Left ventricle myocardium inferior (tissue), 1 donor: ENCODE results near the gene CSMD2. TPM values are rescaled to one million over a fixed set of nuclear protein-coding genes. Genes with fewer than 3 reads are reported as not detected.

Experiments
- DNase-seq: peaks from one replicate; pipeline ENCODE4 v3.0.0-alpha.2; 2020
- H3K27ac ChIP-seq: fragments of 200-600 bp; replicated peaks from 2 replicates; pipeline ENCODE4 v1.8.0; 2021
- H3K27me3 ChIP-seq: fragments of 200-600 bp; 2 replicates; pipeline ENCODE4 v1.8.0; 2021; ENCODE audit warnings: low read depth
- H3K36me3 ChIP-seq: fragments of 200-600 bp; 2 replicates; pipeline ENCODE4 v1.8.0; 2021
- H3K4me1 ChIP-seq: fragments of 200-600 bp; 2 replicates; pipeline ENCODE4 v1.8.0; 2021
- H3K4me3 ChIP-seq: fragments of 200-600 bp; 2 replicates; pipeline ENCODE4 v1.8.0; 2021; ENCODE audit warnings: mild to moderate bottlenecking, moderate library complexity
- H3K9me3 ChIP-seq: fragments of 200-600 bp; replicated peaks from 2 replicates; pipeline ENCODE4 v1.8.0; 2021
- intact Hi-C: fragments of 100-400 bp; cut with micrococcal nuclease; formaldehyde crosslinking; loops from one replicate; pipeline ENCODE4 v1.11.0; 2022
- total RNA-seq: library from RNA; stranded (reverse); fragmentation: NEBNext Ultra II Directional; extraction: Animal tissue kit (Norgen Biotek cat#: 25700); gene quantifications from one replicate; pipeline ENCODE4 v1.2.1, GENCODE V29; 2021
- TF ChIP-seq, protein P1 (sequence below): fragments of 200-600 bp; IDR thresholded peaks from 2 replicates; pipeline ENCODE4 v1.8.0; 2021; ENCODE audit warnings: antibody characterized with exemption, mild to moderate bottlenecking, borderline replicate concordance
- donor health status: DM: no; HTN: yes; CAD: no; lungs with severe emphysema.

CSMD2 gene
- total RNA-seq, 1 donor from 2014 or later = 0.14 TPM

DNA sequence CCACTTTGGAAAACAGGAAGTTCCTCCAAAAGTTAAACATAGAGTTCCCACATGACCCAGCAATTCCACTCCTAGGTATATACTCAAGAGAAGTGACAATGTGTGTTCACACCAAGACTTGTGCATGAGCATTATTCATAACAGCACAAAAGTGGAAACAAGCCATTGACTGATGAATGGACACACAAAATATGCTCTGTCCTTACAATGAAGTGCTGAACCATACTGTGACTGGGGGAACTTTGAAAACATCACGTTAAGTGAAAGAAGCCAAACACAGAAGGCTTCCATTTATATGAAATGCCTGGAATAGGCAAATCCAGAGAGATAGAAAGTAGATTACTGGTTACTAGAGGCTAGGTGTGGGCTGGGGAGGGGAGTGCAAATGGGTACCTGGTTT, 542.3 kb downstream of the CSMD2 start:
- Histone ChIP-seq H3K27me3 (no peaks in the 10 kb centered on the region), H3K36me3 (no peaks in the 10 kb centered on the region), H3K9me3 (no peaks in the 10 kb centered on the region), H3K27ac (no peak overlapping the region), H3K4me3 (no peak overlapping the region), H3K4me1 (no peaks in the 10 kb centered on the region)
- intact Hi-C loops = no loop called here
- TF ChIP-seq, protein P1, sequence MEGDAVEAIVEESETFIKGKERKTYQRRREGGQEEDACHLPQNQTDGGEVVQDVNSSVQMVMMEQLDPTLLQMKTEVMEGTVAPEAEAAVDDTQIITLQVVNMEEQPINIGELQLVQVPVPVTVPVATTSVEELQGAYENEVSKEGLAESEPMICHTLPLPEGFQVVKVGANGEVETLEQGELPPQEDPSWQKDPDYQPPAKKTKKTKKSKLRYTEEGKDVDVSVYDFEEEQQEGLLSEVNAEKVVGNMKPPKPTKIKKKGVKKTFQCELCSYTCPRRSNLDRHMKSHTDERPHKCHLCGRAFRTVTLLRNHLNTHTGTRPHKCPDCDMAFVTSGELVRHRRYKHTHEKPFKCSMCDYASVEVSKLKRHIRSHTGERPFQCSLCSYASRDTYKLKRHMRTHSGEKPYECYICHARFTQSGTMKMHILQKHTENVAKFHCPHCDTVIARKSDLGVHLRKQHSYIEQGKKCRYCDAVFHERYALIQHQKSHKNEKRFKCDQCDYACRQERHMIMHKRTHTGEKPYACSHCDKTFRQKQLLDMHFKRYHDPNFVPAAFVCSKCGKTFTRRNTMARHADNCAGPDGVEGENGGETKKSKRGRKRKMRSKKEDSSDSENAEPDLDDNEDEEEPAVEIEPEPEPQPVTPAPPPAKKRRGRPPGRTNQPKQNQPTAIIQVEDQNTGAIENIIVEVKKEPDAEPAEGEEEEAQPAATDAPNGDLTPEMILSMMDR = no peak
- no peak for DNase-seq

DNA sequence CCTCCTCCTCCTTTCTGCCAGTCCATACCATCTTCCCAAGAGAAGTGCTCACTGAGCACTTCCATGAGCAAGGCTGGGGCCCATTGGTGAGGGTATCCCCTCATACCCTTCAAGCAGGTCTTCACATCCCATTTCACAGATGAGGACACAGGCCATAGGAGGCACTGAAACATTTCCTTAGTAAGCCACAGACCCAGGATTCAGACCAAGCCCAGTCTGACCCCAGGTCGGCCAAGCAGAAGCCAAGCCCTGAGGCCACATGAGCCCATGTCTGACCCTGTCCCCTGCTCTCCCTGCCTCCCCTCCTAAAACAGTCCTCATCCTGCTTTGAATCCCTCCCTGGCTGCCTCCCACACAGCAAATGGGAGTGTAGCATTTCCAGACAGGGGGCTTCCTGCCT, 546.4 kb downstream of the CSMD2 start:
- TF ChIP-seq, protein P1 = no peak
- intact Hi-C loops = loop anchor here (10.0 kb wide), 1 partner anchor 504 kb away; no protein-coding TSS in a partner anchor
- no peak overlapping the region for H3K27ac ChIP-seq

DNA sequence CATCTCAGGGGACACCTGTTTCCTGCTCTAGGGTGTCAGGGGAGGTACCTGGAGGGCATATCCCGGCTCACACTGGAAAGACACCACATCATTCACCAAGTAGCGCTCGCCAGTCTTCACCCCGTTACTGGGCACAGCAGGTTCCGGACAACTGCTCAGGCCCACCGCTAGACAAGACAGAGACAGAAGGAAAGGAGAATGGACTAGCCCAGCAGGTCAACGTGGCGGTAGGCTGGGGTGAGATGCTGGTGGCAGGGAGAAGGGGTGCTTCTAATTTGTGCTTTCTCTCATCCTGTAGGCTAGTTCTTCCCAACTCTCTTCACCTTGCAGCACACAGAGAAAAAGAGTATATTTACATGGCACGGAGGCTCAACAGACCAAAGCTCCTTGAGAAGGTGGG, 547.6 kb downstream of the CSMD2 start:
- intact Hi-C loops = loop anchor here (10.0 kb wide), 1 partner anchor 503 kb away; no protein-coding TSS in a partner anchor
- Histone ChIP-seq H3K4me3 (no peak overlapping the region), H3K36me3 (no peaks in the 10 kb centered on the region), H3K4me1 (peaks cover 11% of the 10 kb centered on the region), H3K27me3 (peaks cover 15% of the 10 kb centered on the region), H3K27ac (no peak overlapping the region), H3K9me3 (no peaks in the 10 kb centered on the region)
- no peak for DNase-seq
- TF ChIP-seq, protein P1 = no peak

More for the DNA sequence above, 546.4 kb downstream of the CSMD2 start:
- no peak for DNase-seq
- Histone ChIP-seq H3K27me3 (peaks cover 15% of the 10 kb centered on the region), H3K36me3 (no peaks in the 10 kb centered on the region), H3K4me3 (no peak overlapping the region), H3K9me3 (no peaks in the 10 kb centered on the region), H3K4me1 (peaks cover 6% of the 10 kb centered on the region)

DNA sequence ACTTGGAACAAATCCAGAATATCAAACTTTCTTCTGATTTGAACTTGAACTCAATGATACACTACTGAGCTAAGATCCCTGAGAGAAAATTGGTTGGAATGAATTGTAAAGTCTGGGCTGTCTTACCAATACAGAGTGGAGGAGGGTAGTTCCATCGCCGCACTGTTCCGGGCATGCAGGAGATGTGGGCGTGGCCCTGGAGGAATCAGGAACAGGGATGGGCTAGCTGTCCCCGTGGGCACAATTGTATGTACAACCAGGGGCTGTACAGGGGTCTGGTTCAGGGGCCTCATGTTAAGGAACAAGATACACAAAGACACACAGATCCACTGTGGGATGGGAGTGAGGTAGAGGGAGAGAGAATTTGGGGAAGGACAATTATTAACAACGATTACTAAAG, 548.2 kb downstream of the CSMD2 start:
- Histone ChIP-seq H3K9me3 (no peaks in the 10 kb centered on the region), H3K36me3 (no peaks in the 10 kb centered on the region), H3K27me3 (peaks cover 15% of the 10 kb centered on the region), H3K4me1 (peaks cover 11% of the 10 kb centered on the region), H3K27ac (no peak overlapping the region), H3K4me3 (no peak overlapping the region)
- TF ChIP-seq, protein P1 = no peak
- intact Hi-C loops = loop anchor here (10.0 kb wide), 1 partner anchor 502 kb away; no protein-coding TSS in a partner anchor
- DNase-seq = no peak

DNA sequence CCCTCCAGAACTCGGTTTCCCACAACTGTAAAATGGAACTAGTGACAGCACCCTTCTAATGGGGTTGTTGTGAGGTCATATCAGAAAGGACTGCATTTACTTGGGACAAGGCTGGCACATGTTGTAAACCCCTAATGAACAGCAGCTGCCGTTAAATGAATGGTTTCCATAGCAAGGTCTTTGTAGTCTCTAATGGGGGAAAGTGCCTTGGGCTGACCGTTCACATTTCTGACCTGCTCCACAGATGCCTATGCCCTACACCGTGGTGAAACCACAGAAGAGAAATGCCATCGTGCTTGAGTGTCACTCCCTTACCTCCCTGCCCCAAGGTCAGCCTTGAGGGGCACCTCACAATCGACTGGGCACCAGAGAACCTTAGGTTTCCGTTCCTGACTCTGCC, 549.5 kb downstream of the CSMD2 start:
- H3K36me3 ChIP-seq = no peaks in the 10 kb centered on the region
- TF ChIP-seq, protein P1 = no peak
- no peak overlapping the region for H3K4me3 ChIP-seq
- no peaks in the 10 kb centered on the region for H3K9me3 ChIP-seq
- intact Hi-C loops = loop anchor here (10.0 kb wide), 1 partner anchor 501 kb away; no protein-coding TSS in a partner anchor
- H3K27me3 ChIP-seq = peaks cover 15% of the 10 kb centered on the region
- no peak overlapping the region for H3K27ac ChIP-seq
- no peak for DNase-seq
- H3K4me1 ChIP-seq = peaks cover 14% of the 10 kb centered on the region
